Measurements from ENCODE around the gene SLC13A3.
A peak's percentile ranks its signal among the peaks of the same experiment; 100 is the strongest.

The SLC13A3 gene

DNA sequence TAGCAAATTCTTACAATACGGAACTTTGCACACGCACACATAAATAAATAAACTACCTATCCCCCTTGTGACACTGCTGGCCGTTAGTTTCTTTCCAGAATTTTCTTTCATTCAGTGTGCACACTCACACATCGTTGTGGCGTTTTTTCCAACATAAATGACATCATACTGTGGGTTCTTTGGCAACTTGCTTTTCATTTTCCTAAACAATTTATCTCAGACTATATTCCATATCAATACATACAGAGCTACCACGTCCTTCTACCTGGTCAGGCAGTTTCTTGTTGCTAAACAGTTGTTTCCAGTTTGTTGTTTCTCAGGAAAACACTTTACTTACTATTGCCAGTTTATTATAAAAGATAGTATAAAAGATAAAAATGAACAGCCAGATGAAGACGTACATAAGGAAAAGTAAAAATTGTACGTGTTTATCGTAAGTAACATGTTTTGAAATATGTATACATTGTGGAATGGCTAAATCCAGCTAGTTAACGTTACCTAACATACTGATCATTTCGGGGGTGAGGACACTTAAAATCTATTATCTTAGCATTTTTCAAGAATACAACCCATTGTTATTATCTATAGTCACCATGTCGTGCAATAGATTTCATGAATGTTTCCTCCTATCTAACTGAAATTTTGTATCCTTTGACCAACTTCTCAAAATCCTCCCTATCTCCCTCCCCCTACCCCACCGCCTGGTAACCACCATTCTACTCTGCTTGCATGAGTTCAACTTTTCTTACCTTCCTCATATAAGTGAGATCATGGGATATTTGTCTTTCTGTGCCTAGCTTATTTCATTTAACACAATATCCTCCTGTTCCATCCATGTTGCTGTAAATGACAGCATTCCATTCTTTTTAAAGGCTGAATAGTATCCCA lies 39.2 kb upstream of the SLC13A3 start:
- H3K36me3 ChIP-seq (ENCODE audit: control insufficient read depth, low read length): peaks cover 34% of the 10 kb centered on the region
- no peak for TF ChIP-seq CTCF (IDR thresholded peaks at IDR 0.05; ENCODE audit: low read depth, low read length, poor library complexity, severe bottlenecking)
- TF ChIP-seq EZH2phosphoT487 (IDR thresholded peaks at IDR 0.05; ENCODE audit: borderline replicate concordance, low read length): no peak
- H3K4me1 ChIP-seq (ENCODE audit: control insufficient read depth, low read length): peaks cover 48% of the 10 kb centered on the region
- H3K27me3 ChIP-seq (ENCODE audit: control insufficient read depth, low read length): no peaks in the 10 kb centered on the region
- peaks cover 22% of the 10 kb centered on the region; the same call in 1 of the 2 replicates for H4K20me1 ChIP-seq (ENCODE audit: control insufficient read depth, insufficient read depth, low read depth, low read length)
- H3K9me2 ChIP-seq (replicated peaks; ENCODE audit: control insufficient read depth, low read length): no peaks in the 10 kb centered on the region
- 0 out of 2 replicates have a peak, but pooled peaks cover 4% of the 10 kb centered on the region for H3F3A ChIP-seq (ENCODE audit: control insufficient read depth, insufficient read depth)
- peaks cover 40% of the 10 kb centered on the region for H3K79me2 ChIP-seq (ENCODE audit: control insufficient read depth, low read length)
- H3K27ac ChIP-seq (ENCODE audit: low read depth, low read length): no peak overlapping the region
- H3K4me3 ChIP-seq (ENCODE audit: low read length): peak overlapping the region; percentile 79
- no peaks in the 10 kb centered on the region for H3K9me3 ChIP-seq (ENCODE audit: control insufficient read depth, insufficient read depth, low read length)
- peak overlapping the region; percentile 78 for H3K4me2 ChIP-seq (ENCODE audit: low read length)

GRCh38 chr20:46689754-46690085 lies 38.5 kb upstream of the SLC13A3 start:
- H3F3A ChIP-seq (ENCODE audit: control insufficient read depth, insufficient read depth): 0 out of 2 replicates have a peak, but pooled peaks cover 4% of the 10 kb centered on the region
- peaks cover 41% of the 10 kb centered on the region for H3K36me3 ChIP-seq (ENCODE audit: control insufficient read depth, low read length)
- H3K27ac ChIP-seq (ENCODE audit: low read depth, low read length): no peak overlapping the region
- peaks cover 22% of the 10 kb centered on the region; the same call in 1 of the 2 replicates for H4K20me1 ChIP-seq (ENCODE audit: control insufficient read depth, insufficient read depth, low read depth, low read length)
- no peaks in the 10 kb centered on the region for H3K27me3 ChIP-seq (ENCODE audit: control insufficient read depth, low read length)
- TF ChIP-seq EZH2phosphoT487 (IDR thresholded peaks at IDR 0.05; ENCODE audit: borderline replicate concordance, low read length): no peak
- TF ChIP-seq CTCF (IDR thresholded peaks at IDR 0.05; ENCODE audit: low read depth, low read length, poor library complexity, severe bottlenecking): no peak
- peaks cover 47% of the 10 kb centered on the region for H3K4me1 ChIP-seq (ENCODE audit: control insufficient read depth, low read length)
- peak overlapping the region; percentile 78 for H3K4me2 ChIP-seq (ENCODE audit: low read length)
- peak overlapping the region; percentile 79 for H3K4me3 ChIP-seq (ENCODE audit: low read length)
- no peaks in the 10 kb centered on the region for H3K9me3 ChIP-seq (ENCODE audit: control insufficient read depth, insufficient read depth, low read length)
- peaks cover 46% of the 10 kb centered on the region for H3K79me2 ChIP-seq (ENCODE audit: control insufficient read depth, low read length)
- no peaks in the 10 kb centered on the region for H3K9me2 ChIP-seq (replicated peaks; ENCODE audit: control insufficient read depth, low read length)

DNA sequence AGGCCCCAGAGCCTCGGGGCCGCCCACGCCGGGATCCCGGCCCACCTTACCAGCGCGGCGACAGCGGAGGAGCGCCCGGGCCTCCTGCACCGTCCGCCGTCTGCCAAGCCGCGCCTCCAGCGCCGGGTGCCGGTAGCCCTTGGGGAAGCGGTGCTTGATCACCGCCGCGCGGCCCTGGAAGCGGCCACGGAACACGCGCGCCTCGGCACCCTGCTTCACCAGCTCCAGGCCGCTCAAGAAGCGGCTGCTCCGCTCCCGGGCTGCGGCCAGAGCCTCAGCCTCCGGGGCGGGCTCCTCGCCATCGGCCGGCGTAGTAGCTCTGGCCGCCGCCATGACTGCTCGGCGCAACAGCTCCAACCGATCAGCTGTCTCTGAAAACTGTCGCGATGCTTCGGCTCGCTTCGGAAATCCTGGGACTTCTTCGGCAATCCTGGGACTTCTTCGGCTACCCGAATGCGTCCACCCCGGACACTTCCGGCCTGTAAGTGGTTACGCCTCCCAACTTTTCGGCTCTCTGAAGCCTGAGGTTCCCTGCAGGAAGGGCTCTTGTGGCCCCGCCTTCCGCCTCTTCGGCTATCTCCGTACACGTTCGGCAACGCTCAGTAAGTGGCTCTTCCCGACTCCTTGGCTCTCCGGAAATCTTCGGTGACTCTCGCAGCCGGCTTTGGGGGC lies 38.0 kb upstream of the SLC13A3 start, which contains the start of gene TP53RK:
Gene TP53RK, minus strand, starts transcription at position 363 of the 672 bp plus-strand sequence. Its CDS starts 30 bp downstream, at position 333.
- Histone ChIP-seq H3K79me2 (ENCODE audit: control insufficient read depth, low read length) (peaks cover 51% of the 10 kb centered on the region), H3K9me2 (replicated peaks; ENCODE audit: control insufficient read depth, low read length) (no peaks in the 10 kb centered on the region), H3F3A (ENCODE audit: control insufficient read depth, insufficient read depth) (0 out of 2 replicates have a peak, but pooled peaks cover 4% of the 10 kb centered on the region), H3K4me2 (ENCODE audit: low read length) (peak within 1 kb of the TSS; percentile 78), H3K27me3 (ENCODE audit: control insufficient read depth, low read length) (no peaks in the 10 kb centered on the region), H3K4me3 (ENCODE audit: low read length) (peak within 1 kb of the TSS; percentile 79), H3K9me3 (ENCODE audit: control insufficient read depth, insufficient read depth, low read length) (no peaks in the 10 kb centered on the region), H4K20me1 (ENCODE audit: control insufficient read depth, insufficient read depth, low read depth, low read length) (peaks cover 22% of the 10 kb centered on the region; the same call in 1 of the 2 replicates), H3K4me1 (ENCODE audit: control insufficient read depth, low read length) (peaks cover 42% of the 10 kb centered on the region), H3K27ac (ENCODE audit: low read depth, low read length) (peak within 1 kb of the TSS; percentile 58), H3K36me3 (ENCODE audit: control insufficient read depth, low read length) (peaks cover 46% of the 10 kb centered on the region)
- TF ChIP-seq CTCF (IDR thresholded peaks at IDR 0.05; ENCODE audit: low read depth, low read length, poor library complexity, severe bottlenecking) (no peak), EZH2phosphoT487 (IDR thresholded peaks at IDR 0.05; ENCODE audit: borderline replicate concordance, low read length) (no peak)

Data from DOHH2 (cell line).